GM21737 (cell line): Measurements from ENCODE around the gene ETS2.

Source experiments
- ATAC-seq: cut with Tn5 transposase; IDR thresholded peaks from one replicate; pipeline ENCODE4 v1.9.1; 2021; ENCODE audit warnings: mild to moderate bottlenecking, moderate library complexity; ENCODE audit not compliant: unreplicated experiment

ETS2 gene

GRCh38 chr21:38777531-38777930 lies 28.2 kb upstream of the ETS2 start:
- no peak for ATAC-seq

GRCh38 chr21:38780879-38781278 lies 24.9 kb upstream of the ETS2 start:
- ATAC-seq, result peak; percentile 67

GRCh38 chr21:38784458-38785266 lies 21.1 kb upstream of the ETS2 start:
- ATAC-seq, result no peak

- ATAC-seq, result no peak
These were observed 20.2 kb upstream of the ETS2 start for GRCh38 chr21:38785483-38785882.

GRCh38 chr21:38787016-38787415 lies 18.7 kb upstream of the ETS2 start:
- no peak for ATAC-seq

GRCh38 chr21:38787461-38788274 lies 18.1 kb upstream of the ETS2 start:
- ATAC-seq, result no peak

GRCh38 chr21:38788275-38788905 lies 17.3 kb upstream of the ETS2 start:
- ATAC-seq, result no peak

- no peak for ATAC-seq
These were observed 16.5 kb upstream of the ETS2 start for GRCh38 chr21:38789275-38789674.

GRCh38 chr21:38790059-38790458 lies 15.7 kb upstream of the ETS2 start:
- ATAC-seq, result no peak

- ATAC-seq, result no peak
These were observed 14.8 kb upstream of the ETS2 start for GRCh38 chr21:38790961-38791360.

GRCh38 chr21:38792676-38793459 lies 12.9 kb upstream of the ETS2 start:
- ATAC-seq, result no peak

GRCh38 chr21:38793926-38794713 lies 11.6 kb upstream of the ETS2 start:
- no peak for ATAC-seq

- ATAC-seq, result no peak
These were observed 10.8 kb upstream of the ETS2 start for GRCh38 chr21:38794978-38795377.

GRCh38 chr21:38795475-38795874 lies 10.3 kb upstream of the ETS2 start:
- ATAC-seq, result no peak

GRCh38 chr21:38796424-38796823 lies 9.3 kb upstream of the ETS2 start:
- no peak for ATAC-seq

GRCh38 chr21:38797470-38797869 lies 8.3 kb upstream of the ETS2 start:
- ATAC-seq, result no peak

GRCh38 chr21:38798081-38798480 lies 7.6 kb upstream of the ETS2 start:
- ATAC-seq, result no peak

- no peak for ATAC-seq
These were observed 7.2 kb upstream of the ETS2 start for GRCh38 chr21:38798481-38798882.

- ATAC-seq, result no peak
These were observed 5.5 kb upstream of the ETS2 start for GRCh38 chr21:38800046-38800758.
